GM12878 (cell line): ENCODE results near the gene VPS8. TPM values are rescaled to one million over a fixed set of nuclear protein-coding genes. Genes with fewer than 3 reads are reported as not detected.

Source experiments
- ATAC-seq: fragments of 200-7000 bp; cut with Tn5 transposase; 3 replicates; pipeline ENCODE4 v1.9.1; 2020; ENCODE audit warnings: mild to moderate bottlenecking, moderate library complexity
- BruUV-seq: library from RNA; stranded (reverse); fragments of 400-500 nt; replicated peaks from 2 replicates; lab custom pipeline; 2021; lab: Mats Ljungman, UMichigan
- CTCF ChIA-PET: fragments of 300-600 bp; sonication (Branson Sonifier 250); formaldehyde crosslinking; extraction: SDS; loops from one replicate; lab custom pipeline; 2021; ENCODE audit warnings: inconsistent platforms; lab: Yijun Ruan, JAX
- POLR2A ChIA-PET: fragments of 350-600 bp; formaldehyde crosslinking; extraction: SDS; loops from one replicate; lab custom pipeline; 2021; ENCODE audit warnings: inconsistent platforms; lab: Charles Lee
- RAD21 ChIA-PET: fragments of 300-600 bp; sonication (Branson Sonifier 250); formaldehyde crosslinking; loops from one replicate; lab custom pipeline; 2023; ENCODE audit warnings: antibody characterized with exemption; ENCODE audit not compliant: unreplicated experiment; lab: Charles Lee
- SMC1A ChIA-PET: fragments of 300-600 bp; sonication (Branson Sonifier 250); formaldehyde crosslinking; loops from one replicate; lab custom pipeline; 2023; ENCODE audit not compliant: unreplicated experiment, uncharacterized antibody; lab: Charles Lee
- DNase-seq: peaks from one replicate; pipeline ENCODE4 v3.0.0-alpha.2; 2011; ENCODE audit warnings: low read depth, low spot score
- FAIRE-seq: peaks from 3 replicates; lab custom pipeline; 2011; peaks lifted over from hg19 to GRCh38; lab: Jason Lieb, UNC
- H2AFZ ChIP-seq: 2 replicates; pipeline ENCODE4 v1.6.0; 2011; ENCODE audit warnings: low read depth, low read length, control low read depth; ENCODE audit not compliant: control insufficient read depth
- H3K27ac ChIP-seq: 2 replicates; pipeline ENCODE4 v1.5.1; 2011; ENCODE audit warnings: control low read depth; ENCODE audit not compliant: control insufficient read depth, insufficient read depth
- H3K27me3 ChIP-seq, 2 experiments: replicated peaks in 1 of 2; 2 replicates each; pipeline versions ENCODE4 v1.6.0 to v1.6.1; 2011; ENCODE audit warnings: low read length in 1 of 2; ENCODE audit not compliant: control insufficient read depth in 2 of 2, insufficient read depth in 2 of 2
- H3K36me3 ChIP-seq, 2 experiments: 2 replicates each; pipeline ENCODE4 v1.5.1; 2011; ENCODE audit warnings: low read length in 1 of 2; ENCODE audit not compliant: control insufficient read depth in 2 of 2, insufficient read depth in 2 of 2
- H3K4me1 ChIP-seq: 2 replicates; pipeline ENCODE4 v1.6.1; 2011; ENCODE audit warnings: mild to moderate bottlenecking, low read length, moderate library complexity, mixed read lengths; ENCODE audit not compliant: control insufficient read depth, insufficient read depth
- H3K4me2 ChIP-seq: 2 replicates; pipeline ENCODE4 v1.6.0; 2011; ENCODE audit warnings: control low read depth; ENCODE audit not compliant: control insufficient read depth, insufficient read depth
- H3K4me3 ChIP-seq: fragments of 200-600 bp; sonication (generic); 2 replicates; pipeline ENCODE4 v1.5.1; 2016
- H3K79me2 ChIP-seq: 2 replicates; pipeline ENCODE4 v1.6.0; 2011; ENCODE audit warnings: low read length; ENCODE audit not compliant: control insufficient read depth, insufficient read depth
- H3K9ac ChIP-seq: 2 replicates; pipeline ENCODE4 v1.8.0; 2011; ENCODE audit warnings: low read length, control low read depth, mixed read lengths; ENCODE audit not compliant: control insufficient read depth, insufficient read depth
- H3K9me3 ChIP-seq: replicated peaks from 3 replicates; pipeline ENCODE4 v1.5.1; 2011; ENCODE audit warnings: mild to moderate bottlenecking, low read length; ENCODE audit not compliant: control insufficient read depth, insufficient read depth
- H4K20me1 ChIP-seq: 2 replicates; pipeline ENCODE4 v1.6.0; 2011; ENCODE audit not compliant: control insufficient read depth, insufficient read depth
- BCL3 ChIP-seq: IDR thresholded peaks from 2 replicates; pipeline ENCODE4 v1.6.1; 2011; ENCODE audit warnings: borderline replicate concordance, low read depth, mild to moderate bottlenecking, moderate library complexity, low read length; ENCODE audit not compliant: insufficient read depth, poor library complexity, severe bottlenecking
- MAX ChIP-seq: IDR thresholded peaks from 2 replicates; pipeline ENCODE4 v1.6.1; 2012; ENCODE audit warnings: low read depth, low read length, improper control_type of control experiment
- MEF2A ChIP-seq: IDR thresholded peaks from 2 replicates; pipeline ENCODE4 v1.6.1; 2011; ENCODE audit warnings: low read depth, mild to moderate bottlenecking, low read length, moderate library complexity; ENCODE audit not compliant: insufficient read depth
- RAD51 ChIP-seq: fragments of 450-650 bp; IDR thresholded peaks from 2 replicates; pipeline ENCODE4 v1.6.1; 2016; ENCODE audit warnings: moderate library complexity, mild to moderate bottlenecking, inconsistent platforms
- SMARCA5 ChIP-seq: fragments of 450-650 bp; IDR thresholded peaks from 2 replicates; pipeline ENCODE4 v1.6.1; 2017; ENCODE audit warnings: mild to moderate bottlenecking
- SRF ChIP-seq, 2 experiments: IDR thresholded peaks; 2 replicates each; pipeline ENCODE4 v1.6.1; 2011; ENCODE audit warnings: low read depth in 2 of 2, low read length in 2 of 2, mild to moderate bottlenecking in 1 of 2, moderate library complexity in 1 of 2
- SUZ12 ChIP-seq: fragments of 200-600 bp; sonication (generic); IDR thresholded peaks from one replicate; pipeline ENCODE4 v1.6.1; 2018; ENCODE audit warnings: antibody characterized with exemption, mild to moderate bottlenecking; ENCODE audit not compliant: unreplicated experiment
- WGBS: methylation state at CpG from one replicate; pipeline ENCODE4 v1.1.6; 2016; ENCODE audit warnings: low lambda C conversion rate; ENCODE audit not compliant: insufficient replicate concordance, insufficient coverage; ENCODE audit errors: missing lambda C conversion rate; 5-methylcytosine and 5-hydroxymethylcytosine counted together
- in situ Hi-C: fragments of 300-500 bp; cut with MboI; formaldehyde crosslinking; loops from 9 replicates; pipeline ENCODE4 v1.14.3; 2018; ENCODE audit warnings: mixed read lengths
- intact Hi-C: fragments of 100-400 bp; cut with micrococcal nuclease; formaldehyde crosslinking; loops from one replicate; pipeline ENCODE4 v1.14.2; 2022; ENCODE audit not compliant: unreplicated experiment
- polyA plus RNA-seq, 11 experiments: library from polyadenylated mRNA; depleted of rRNA in 4 of 11; unstranded in 6 of 11; stranded (reverse) in 5 of 11; fragments of >200 nt; fragmentation: Nextera tagmentation in 4 of 11; fragmentation: Illumina TruSeq in 1 of 11; extraction: Ambion mirVana in 4 of 11; extraction: Trizol in 1 of 11; gene quantifications; 1 replicate in 1 of 11; 2 replicates in 10 of 11; pipeline versions ENCODE4 v1.2.1 to v1.2.3, GENCODE V29; 2011 to 2016; ENCODE audit warnings: inconsistent platforms in 2 of 11, missing spikeins in 2 of 11, low read depth in 1 of 11
- total RNA-seq, 4 experiments: library from RNA; depleted of rRNA in 3 of 4; stranded (reverse); fragments of >200 nt in 3 of 4; fragmentation: Illumina TruSeq in 1 of 4; extraction: Trizol in 1 of 4; gene quantifications; 2 replicates each; pipeline versions ENCODE4 v1.2.1 to v1.2.3, GENCODE V29; 2013 to 2021

VPS8 gene
- total and polyA plus RNA-seq, 10 of the 15 experiments (the other 5 are each of a cell fraction or from before 2014, with no cell fraction given), result 8.9 to 34.7 (median 20.9) TPM

- Histone ChIP-seq H3K9me3 (no peaks in the 10 kb centered on the region), H3K4me3 (no peak overlapping the region), H4K20me1 (no peaks in the 10 kb centered on the region), H3K79me2 (no peaks in the 10 kb centered on the region), H3K36me3 (no peaks in the 10 kb centered on the region), H3K27me3 (no peaks in the 10 kb centered on the region), H3K27ac (no peak overlapping the region), H3K4me1 (no peaks in the 10 kb centered on the region), H2AFZ (no peak overlapping the region), H3K4me2 (no peak overlapping the region), H3K9ac (no peak overlapping the region)
- ChIA-PET SMC1A (no interaction called here), POLR2A (no interaction called here), RAD21 (no interaction called here), CTCF (no interaction called here)
- FAIRE-seq (no peak), DNase-seq (no peak), ATAC-seq (no peak)
- in situ Hi-C loops, result no loop called here
- WGBS, result 100% methylated on average over 2 of the region's 2 CpGs
- TF ChIP-seq SRF (IDR thresholded peaks at IDR 0.05; ENCODE audit: low read depth in 2 of 2, low read length in 2 of 2) (no peak), SUZ12 (no peak), SMARCA5 (no peak), MEF2A (no peak), RAD51 (no peak), BCL3 (no peak), MAX (no peak)
- intact Hi-C loops, result no loop called here
- BruUV-seq, result no TSS peak
Measured at GRCh38 chr3:184896336-184896735, 84.4 kb downstream of the VPS8 start.
